H9 (cell line): ENCODE results near the gene FAM185A. TPM values are rescaled to one million over a fixed set of nuclear protein-coding genes. Genes with fewer than 3 reads are reported as not detected.
"Not testable (repeated sequence)": the region's sequence is repeated elsewhere in the genome, so short reads cannot be mapped to it uniquely, and the experiment has no call there.

Experiments
- DNase-seq: peaks from one replicate; pipeline ENCODE4 v3.0.0-alpha.2; 2017
- H2AFZ ChIP-seq: one replicate; pipeline ENCODE4 v1.6.1; 2013; ENCODE audit warnings: mild to moderate bottlenecking, low read length, control low read depth, moderate library complexity
- H2AK5ac ChIP-seq: 2 replicates; pipeline ENCODE4 v1.6.1; 2013; ENCODE audit warnings: low read length, control low read depth, mixed read lengths; ENCODE audit not compliant: insufficient read length
- H2BK120ac ChIP-seq: one replicate; pipeline ENCODE4 v1.6.1; 2013; ENCODE audit warnings: low read depth, mild to moderate bottlenecking, low read length, control low read depth, inconsistent platforms; ENCODE audit not compliant: poor library complexity, severe bottlenecking
- H2BK12ac ChIP-seq: 2 replicates; pipeline ENCODE4 v1.6.1; 2013; ENCODE audit warnings: low read length, control low read depth, mixed read lengths, low read depth; ENCODE audit not compliant: insufficient read length
- H2BK15ac ChIP-seq: 2 replicates; pipeline ENCODE4 v1.6.1; 2013; ENCODE audit warnings: low read depth, low read length, control low read depth
- H2BK20ac ChIP-seq: one replicate; pipeline ENCODE4 v1.6.1; 2013; ENCODE audit warnings: low read depth, mild to moderate bottlenecking, low read length, control low read depth, inconsistent platforms; ENCODE audit not compliant: poor library complexity, severe bottlenecking
- H2BK5ac ChIP-seq: 2 replicates; pipeline ENCODE4 v1.6.1; 2013; ENCODE audit warnings: low read length, control low read depth, mixed read lengths; ENCODE audit not compliant: insufficient read length
- H3K14ac ChIP-seq: 2 replicates; pipeline ENCODE4 v1.6.1; 2013; ENCODE audit warnings: low read length, control low read depth; ENCODE audit not compliant: insufficient read depth
- H3K18ac ChIP-seq: 2 replicates; pipeline ENCODE4 v1.6.1; 2013; ENCODE audit warnings: low read depth, mild to moderate bottlenecking, mixed read lengths, low read length, control low read depth; ENCODE audit not compliant: insufficient read length
- H3K23ac ChIP-seq: 2 replicates; pipeline ENCODE4 v1.6.1; 2013; ENCODE audit warnings: low read length, control low read depth, mixed read lengths, low read depth; ENCODE audit not compliant: insufficient read length
- H3K23me2 ChIP-seq: 2 replicates; pipeline ENCODE4 v1.6.1; 2013; ENCODE audit warnings: low read depth, mild to moderate bottlenecking, mixed read lengths, low read length, control low read depth; ENCODE audit not compliant: insufficient read length, poor library complexity, severe bottlenecking
- H3K27ac ChIP-seq: 2 replicates; pipeline ENCODE4 v1.5.1; 2013; ENCODE audit warnings: low read length, control low read depth, mixed read lengths, low read depth; ENCODE audit not compliant: insufficient read length
- H3K27me3 ChIP-seq: 2 replicates; pipeline ENCODE4 v1.6.1; 2013; ENCODE audit warnings: low read length, control low read depth, inconsistent platforms; ENCODE audit not compliant: insufficient read depth
- H3K4ac ChIP-seq: 2 replicates; pipeline ENCODE4 v1.6.1; 2013; ENCODE audit warnings: low read depth, mild to moderate bottlenecking, control low read depth, inconsistent platforms, low read length, moderate library complexity
- H3K4me1 ChIP-seq: 2 replicates; pipeline ENCODE4 v1.6.1; 2013; ENCODE audit warnings: low read length, control low read depth, inconsistent platforms; ENCODE audit not compliant: insufficient read depth
- H3K4me2 ChIP-seq: 2 replicates; pipeline ENCODE4 v1.6.1; 2013; ENCODE audit warnings: low read length, control low read depth, mixed read lengths; ENCODE audit not compliant: insufficient read length, insufficient read depth
- H3K56ac ChIP-seq: 2 replicates; pipeline ENCODE4 v1.6.1; 2013; ENCODE audit warnings: low read depth, mild to moderate bottlenecking, mixed read lengths, low read length, control low read depth; ENCODE audit not compliant: insufficient read length
- H3K79me1 ChIP-seq: 2 replicates; pipeline ENCODE4 v1.6.1; 2013; ENCODE audit warnings: low read depth, mild to moderate bottlenecking, moderate library complexity, low read length, control low read depth, inconsistent platforms; ENCODE audit not compliant: insufficient read depth, poor library complexity, severe bottlenecking
- H3K79me2 ChIP-seq: 2 replicates; pipeline ENCODE4 v1.6.1; 2013; ENCODE audit warnings: low read length, control low read depth, inconsistent platforms; ENCODE audit not compliant: insufficient read depth
- H3K9ac ChIP-seq: 2 replicates; pipeline ENCODE4 v1.6.1; 2013; ENCODE audit warnings: low read length, control low read depth, mixed read lengths; ENCODE audit not compliant: insufficient read length; ENCODE audit errors: extremely low read depth
- H3K9me3 ChIP-seq: one replicate; pipeline ENCODE4 v1.6.1; 2013; ENCODE audit warnings: low read depth, low read length, inconsistent platforms; ENCODE audit not compliant: control insufficient read depth
- H3T11ph ChIP-seq: one replicate; pipeline ENCODE4 v1.6.1; 2013; ENCODE audit warnings: mild to moderate bottlenecking, low read length, control low read depth, inconsistent platforms
- H4K20me1 ChIP-seq: one replicate; pipeline ENCODE4 v1.6.1; 2013; ENCODE audit not compliant: control insufficient read depth, insufficient read length, insufficient read depth
- H4K5ac ChIP-seq: 2 replicates; pipeline ENCODE4 v1.6.1; 2013; ENCODE audit warnings: low read depth, mild to moderate bottlenecking, mixed read lengths, low read length, control low read depth; ENCODE audit not compliant: insufficient read length
- H4K8ac ChIP-seq: replicated peaks from 2 replicates; pipeline ENCODE4 v1.6.1; 2013; ENCODE audit warnings: low read length, control low read depth, mixed read lengths, low read depth; ENCODE audit not compliant: insufficient read length
- H4K91ac ChIP-seq: 2 replicates; pipeline ENCODE4 v1.6.1; 2013; ENCODE audit warnings: low read depth, mild to moderate bottlenecking, moderate library complexity, mixed read lengths, low read length, control low read depth; ENCODE audit not compliant: insufficient read length
- H3K27ac Mint-ChIP-seq, 3 experiments: 2 replicates in 2 of 3; 3 replicates in 1 of 3; pipeline ENCODE4 v1.8.0; 2020 to 2021; ENCODE audit warnings: mixed read lengths in 3 of 3, mild to moderate bottlenecking in 1 of 3, moderate library complexity in 1 of 3
- H3K27me3 Mint-ChIP-seq: 2 replicates; pipeline ENCODE4 v1.8.0; 2021; ENCODE audit warnings: low read depth, mild to moderate bottlenecking, moderate library complexity, mixed read lengths
- H3K36me3 Mint-ChIP-seq, 3 experiments: 2 replicates in 2 of 3; 3 replicates in 1 of 3; pipeline ENCODE4 v1.8.0; 2020 to 2021; ENCODE audit warnings: low read depth in 3 of 3, mixed read lengths in 3 of 3; ENCODE audit not compliant: insufficient read depth in 1 of 3
- H3K4me1 Mint-ChIP-seq, 2 experiments: 2 replicates each; pipeline ENCODE4 v1.8.0; 2020; ENCODE audit warnings: mixed read lengths in 2 of 2
- H3K4me3 Mint-ChIP-seq, 2 experiments: 2 replicates in 1 of 2; 3 replicates in 1 of 2; pipeline ENCODE4 v1.8.0; 2020 to 2021; ENCODE audit warnings: mild to moderate bottlenecking in 2 of 2, mixed read lengths in 2 of 2, moderate library complexity in 1 of 2
- H3K9me3 Mint-ChIP-seq, 2 experiments: 2 replicates in 1 of 2; 3 replicates in 1 of 2; pipeline ENCODE4 v1.8.0; 2020; ENCODE audit warnings: mild to moderate bottlenecking in 2 of 2, mixed read lengths in 2 of 2, moderate library complexity in 1 of 2
- WGBS: extraction: QIAGEN DNeasy Blood & Tissue Kit; methylation state at CpG from one replicate; pipeline ENCODE4 v1.1.7; 2013; ENCODE audit warnings: missing lambda C conversion rate, low lambda C conversion rate, mixed read lengths; ENCODE audit not compliant: insufficient read length; ENCODE audit errors: extremely low coverage; 5-methylcytosine and 5-hydroxymethylcytosine counted together
- total RNA-seq: library from RNA; stranded (reverse); gene quantifications from 2 replicates; pipeline ENCODE4 v1.2.1, GENCODE V29; 2021

The FAM185A gene
- total RNA-seq, 1 experiment from 2014 or later: 7.0 TPM

DNA sequence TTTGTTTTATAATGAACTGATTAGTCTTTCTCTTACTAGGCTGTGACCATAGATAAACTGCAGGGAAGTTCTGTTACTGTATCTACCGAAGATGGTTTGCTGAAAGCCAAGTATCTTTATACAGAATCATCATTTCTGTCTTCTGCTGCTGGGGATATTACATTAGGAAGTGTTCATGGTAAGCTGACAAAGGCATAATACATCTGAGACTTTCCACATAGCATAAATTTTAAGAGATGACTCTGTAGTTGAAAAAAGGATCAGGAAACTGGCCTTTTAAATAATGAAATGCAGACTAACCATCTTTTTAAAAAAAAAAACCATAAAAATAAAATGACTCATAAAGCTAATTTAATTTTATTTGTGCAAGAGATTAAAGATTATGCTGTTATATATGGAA, 12.4 kb downstream of the FAM185A start:
- not testable (repeated sequence) for H4K20me1 ChIP-seq, H4K8ac ChIP-seq, H3K4ac ChIP-seq, DNase-seq, H3K4me3 Mint-ChIP-seq, H2BK20ac ChIP-seq, H2BK15ac ChIP-seq, H2BK12ac ChIP-seq, H2BK120ac ChIP-seq, H2BK5ac ChIP-seq, H3K4me1 Mint-ChIP-seq, H4K91ac ChIP-seq, H3K27ac Mint-ChIP-seq, H2AK5ac ChIP-seq, H3K23me2 ChIP-seq, H4K5ac ChIP-seq, H3K27me3 Mint-ChIP-seq, H3K27me3 ChIP-seq, H3K18ac ChIP-seq, H3K4me1 ChIP-seq, H3K4me2 ChIP-seq, H3K9me3 Mint-ChIP-seq, H3K9ac ChIP-seq, H3K36me3 Mint-ChIP-seq, H3K79me1 ChIP-seq, H3K23ac ChIP-seq, H3K56ac ChIP-seq, H3K79me2 ChIP-seq, H3K9me3 ChIP-seq, H3K14ac ChIP-seq, H2AFZ ChIP-seq, H3K27ac ChIP-seq, H3T11ph ChIP-seq
- no CpG with 5 or more reads among the region's 1 CpG for WGBS

DNA sequence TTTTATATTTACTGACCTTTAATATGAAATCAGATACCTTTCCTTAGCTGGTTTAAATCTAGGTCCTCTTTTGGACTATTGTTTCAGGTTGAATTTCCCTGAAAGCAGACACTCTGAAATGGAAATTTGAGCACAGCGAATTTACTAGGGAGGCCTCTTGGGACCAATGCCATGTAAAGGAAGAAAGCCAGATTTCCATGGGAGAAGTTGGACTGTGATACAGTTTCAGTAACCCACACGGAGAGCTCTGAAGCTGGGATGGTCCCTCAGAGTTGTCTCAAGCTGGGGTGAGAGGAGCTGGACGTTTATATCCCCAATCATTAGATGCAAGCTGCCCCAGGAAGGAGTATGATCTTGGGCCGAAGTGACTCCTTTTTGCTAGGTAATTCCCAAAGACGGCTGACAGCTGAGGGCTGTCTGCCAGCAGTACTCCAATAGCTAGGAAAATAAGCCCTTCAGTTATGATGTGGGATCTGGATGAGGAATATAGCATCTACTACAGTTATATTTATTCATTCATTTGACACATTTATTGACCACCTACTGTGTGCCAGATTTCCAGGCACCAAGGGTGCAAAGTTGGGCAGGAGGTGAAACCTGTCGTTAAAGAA, 14.6 kb downstream of the FAM185A start:
- DNase-seq, H3K4me1 Mint-ChIP-seq, H3K9me3 ChIP-seq, H3K27ac ChIP-seq, H2BK20ac ChIP-seq, H2BK12ac ChIP-seq, H3K36me3 Mint-ChIP-seq, H3K4me1 ChIP-seq, H3K23ac ChIP-seq, H4K20me1 ChIP-seq, H2AFZ ChIP-seq, H3K9ac ChIP-seq, H3T11ph ChIP-seq, H3K14ac ChIP-seq, H2BK5ac ChIP-seq, H3K27ac Mint-ChIP-seq, H3K79me2 ChIP-seq, H3K27me3 Mint-ChIP-seq, H3K79me1 ChIP-seq, H3K9me3 Mint-ChIP-seq, H3K23me2 ChIP-seq, H3K4me2 ChIP-seq, H2BK15ac ChIP-seq, H3K4ac ChIP-seq, H4K5ac ChIP-seq, H3K27me3 ChIP-seq, H3K56ac ChIP-seq, H2BK120ac ChIP-seq, H4K91ac ChIP-seq, H3K4me3 Mint-ChIP-seq, H4K8ac ChIP-seq, H2AK5ac ChIP-seq, H3K18ac ChIP-seq: not testable (repeated sequence)
- no CpG with 5 or more reads among the region's 6 CpGs for WGBS
